HG03064 (cell line): Measurements from ENCODE around the gene MCOLN1.
A peak's percentile ranks its signal among the peaks of the same experiment; 100 is the strongest.
"Not testable (repeated sequence)": the region's sequence is repeated elsewhere in the genome, so short reads cannot be mapped to it uniquely, and the experiment has no call there.

Source experiments
- ATAC-seq: cut with Tn5 transposase; IDR thresholded peaks from one replicate; pipeline ENCODE4 v1.9.1; 2021; ENCODE audit warnings: low read depth; ENCODE audit not compliant: unreplicated experiment

Gene MCOLN1

DNA sequence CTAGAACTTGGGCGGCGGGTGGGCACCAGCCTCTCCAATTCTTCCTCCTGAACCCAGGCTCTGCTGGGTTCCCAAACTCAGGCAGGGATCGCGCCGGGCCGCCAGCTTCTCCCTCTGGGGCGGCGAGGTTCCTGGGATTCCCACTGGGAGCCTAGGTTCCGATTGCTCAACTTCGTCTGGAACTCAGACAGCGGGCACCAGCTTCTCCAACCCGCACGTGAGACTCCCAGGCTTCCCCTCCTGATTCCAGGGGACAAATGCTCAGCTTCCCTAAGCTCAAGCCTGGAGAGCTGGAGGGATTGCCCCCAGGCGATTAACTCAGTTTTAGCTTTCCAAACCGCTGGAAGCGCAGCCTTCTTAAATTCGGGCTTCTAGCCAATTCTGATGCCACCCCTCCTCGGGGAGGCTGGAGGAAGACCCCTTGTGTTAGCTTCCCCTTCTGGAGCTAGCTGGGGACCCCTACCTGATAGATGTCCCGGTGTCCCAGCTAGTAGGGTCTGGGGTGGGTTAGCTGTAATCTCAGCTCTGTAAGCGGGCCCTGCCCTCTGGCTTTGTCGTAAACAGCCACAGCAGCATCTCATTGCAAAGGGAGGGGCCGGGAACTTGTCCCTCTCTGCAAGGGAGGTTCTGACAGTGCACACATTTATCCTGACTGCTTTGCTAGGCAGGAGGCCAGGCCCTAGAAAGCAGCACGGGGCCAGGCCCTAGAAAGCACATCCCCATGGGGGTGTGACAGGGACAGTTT is 671 bp downstream of the MCOLN1 start:
- no peak for ATAC-seq

GRCh38 chr19:7524523-7524922 is 2.1 kb downstream of the MCOLN1 start:
- ATAC-seq: no peak

DNA sequence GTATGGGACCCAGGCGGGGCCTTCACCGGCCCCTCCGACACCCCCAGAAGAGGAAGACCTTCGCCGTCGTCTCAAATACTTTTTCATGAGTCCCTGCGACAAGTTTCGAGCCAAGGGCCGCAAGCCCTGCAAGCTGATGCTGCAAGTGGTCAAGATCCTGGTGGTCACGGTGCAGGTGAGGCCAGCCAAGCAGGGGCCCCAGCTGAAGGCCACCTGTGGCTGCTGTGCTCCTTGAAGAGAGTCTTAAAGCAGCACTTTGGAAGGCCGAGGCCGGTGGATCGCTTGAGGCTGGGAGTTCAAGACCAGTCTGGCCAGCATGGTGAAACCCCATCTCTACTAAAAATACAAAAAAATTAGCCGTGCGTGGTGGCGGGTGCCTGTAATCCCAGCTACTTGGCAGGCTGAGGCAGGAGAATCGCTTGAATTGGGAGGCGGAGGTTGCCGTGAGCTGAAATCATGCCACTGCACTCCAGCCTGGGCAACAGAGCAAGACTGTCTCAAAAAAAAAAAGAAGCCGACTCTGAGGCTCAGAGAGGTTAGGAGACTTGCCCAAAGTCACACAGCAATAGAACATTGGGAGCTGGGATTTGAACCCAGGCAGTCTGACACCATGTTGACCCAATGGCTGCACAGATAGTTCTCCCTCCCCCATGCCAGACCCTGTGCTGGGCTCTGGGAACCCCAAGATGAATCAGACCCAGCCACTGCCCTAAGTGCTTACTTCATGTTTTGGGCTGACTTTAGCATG is 2.7 kb downstream of the MCOLN1 start:
- no peak for ATAC-seq

DNA sequence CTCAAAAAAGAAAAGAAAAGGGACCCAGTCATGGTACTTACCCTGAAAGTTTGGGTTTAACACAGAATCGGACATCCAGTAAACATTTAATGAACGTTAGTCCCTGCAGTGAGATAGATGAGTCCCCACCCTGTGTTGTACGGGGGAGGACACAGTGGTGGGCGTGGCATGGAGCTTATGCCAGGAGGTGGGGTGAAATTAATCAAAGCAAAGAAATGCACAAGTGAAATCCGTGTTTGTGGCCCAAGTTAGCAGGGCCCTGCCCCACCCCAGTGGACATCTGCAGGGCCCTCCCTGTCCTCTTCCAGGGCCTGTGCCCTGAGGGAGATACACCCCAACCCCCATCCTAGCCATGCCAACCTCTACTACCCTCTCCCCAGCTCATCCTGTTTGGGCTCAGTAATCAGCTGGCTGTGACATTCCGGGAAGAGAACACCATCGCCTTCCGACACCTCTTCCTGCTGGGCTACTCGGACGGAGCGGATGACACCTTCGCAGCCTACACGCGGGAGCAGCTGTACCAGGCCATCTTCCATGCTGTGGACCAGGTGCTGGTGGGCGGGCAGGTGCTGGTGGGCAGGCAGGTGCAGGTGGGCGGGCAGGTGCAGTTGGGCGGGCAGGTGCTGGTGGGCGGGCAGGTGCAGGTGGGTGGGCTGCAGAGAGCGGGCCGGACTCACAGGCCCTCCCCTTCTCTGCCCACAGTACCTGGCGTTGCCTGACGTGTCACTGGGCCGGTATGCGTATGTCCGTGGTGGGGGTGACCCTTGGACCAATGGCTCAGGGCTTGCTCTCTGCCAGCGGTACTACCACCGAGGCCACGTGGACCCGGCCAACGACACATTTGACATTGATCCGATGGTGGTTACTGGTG is 3.9 kb downstream of the MCOLN1 start:
- no peak for ATAC-seq

DNA sequence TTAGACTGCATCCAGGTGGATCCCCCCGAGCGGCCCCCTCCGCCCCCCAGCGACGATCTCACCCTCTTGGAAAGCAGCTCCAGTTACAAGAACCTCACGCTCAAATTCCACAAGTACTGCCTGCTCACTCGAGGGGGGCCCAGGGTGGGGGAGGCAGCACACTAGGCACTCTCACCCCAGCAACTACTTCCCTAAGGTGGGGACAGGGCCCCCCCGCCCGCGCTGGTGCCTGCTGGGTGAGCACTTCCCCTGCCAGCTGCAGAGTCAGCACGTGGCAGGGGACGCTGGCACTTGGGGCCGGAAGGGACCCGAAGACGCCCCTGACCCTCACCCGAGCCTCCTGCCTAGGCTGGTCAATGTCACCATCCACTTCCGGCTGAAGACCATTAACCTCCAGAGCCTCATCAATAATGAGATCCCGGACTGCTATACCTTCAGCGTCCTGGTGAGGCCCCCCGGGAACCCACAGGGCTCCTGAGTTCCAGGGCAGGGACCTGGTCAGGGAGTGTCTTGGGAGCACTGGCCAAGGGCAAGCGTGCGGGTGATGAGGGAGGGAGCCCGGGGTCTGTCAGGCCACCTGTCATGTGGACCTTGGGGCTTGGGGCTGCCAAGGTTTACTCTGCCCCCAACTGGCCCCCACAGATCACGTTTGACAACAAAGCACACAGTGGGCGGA is 5.2 kb downstream of the MCOLN1 start:
- no peak for ATAC-seq

GRCh38 chr19:7528192-7528519 is 5.7 kb downstream of the MCOLN1 start:
- ATAC-seq: no peak

DNA sequence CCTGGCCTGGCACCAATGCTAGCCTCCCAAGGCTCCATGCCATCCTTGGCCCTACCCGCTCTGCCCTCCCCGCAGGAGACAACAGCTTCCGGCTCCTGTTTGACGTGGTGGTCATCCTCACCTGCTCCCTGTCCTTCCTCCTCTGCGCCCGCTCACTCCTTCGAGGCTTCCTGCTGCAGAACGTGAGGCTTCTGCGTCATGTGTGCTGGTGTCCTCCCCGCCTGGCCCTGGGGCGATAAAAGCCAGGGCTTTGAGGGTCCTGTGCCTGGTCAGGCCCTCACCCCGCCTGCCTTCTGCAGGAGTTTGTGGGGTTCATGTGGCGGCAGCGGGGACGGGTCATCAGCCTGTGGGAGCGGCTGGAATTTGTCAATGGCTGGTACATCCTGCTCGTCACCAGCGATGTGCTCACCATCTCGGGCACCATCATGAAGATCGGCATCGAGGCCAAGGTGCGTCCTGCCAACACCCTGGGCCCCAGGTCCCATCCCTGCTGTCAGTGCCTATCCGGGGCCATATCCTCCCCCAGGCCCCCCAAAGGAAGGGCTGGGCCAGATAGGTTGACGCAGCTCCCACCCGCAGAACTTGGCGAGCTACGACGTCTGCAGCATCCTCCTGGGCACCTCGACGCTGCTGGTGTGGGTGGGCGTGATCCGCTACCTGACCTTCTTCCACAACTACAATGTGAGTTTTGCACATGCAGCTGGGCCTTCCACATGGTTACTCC is 6.3 kb downstream of the MCOLN1 start:
- ATAC-seq: no peak

- ATAC-seq: no peak
Measured at GRCh38 chr19:7529246-7529600, 6.8 kb downstream of the MCOLN1 start.

DNA sequence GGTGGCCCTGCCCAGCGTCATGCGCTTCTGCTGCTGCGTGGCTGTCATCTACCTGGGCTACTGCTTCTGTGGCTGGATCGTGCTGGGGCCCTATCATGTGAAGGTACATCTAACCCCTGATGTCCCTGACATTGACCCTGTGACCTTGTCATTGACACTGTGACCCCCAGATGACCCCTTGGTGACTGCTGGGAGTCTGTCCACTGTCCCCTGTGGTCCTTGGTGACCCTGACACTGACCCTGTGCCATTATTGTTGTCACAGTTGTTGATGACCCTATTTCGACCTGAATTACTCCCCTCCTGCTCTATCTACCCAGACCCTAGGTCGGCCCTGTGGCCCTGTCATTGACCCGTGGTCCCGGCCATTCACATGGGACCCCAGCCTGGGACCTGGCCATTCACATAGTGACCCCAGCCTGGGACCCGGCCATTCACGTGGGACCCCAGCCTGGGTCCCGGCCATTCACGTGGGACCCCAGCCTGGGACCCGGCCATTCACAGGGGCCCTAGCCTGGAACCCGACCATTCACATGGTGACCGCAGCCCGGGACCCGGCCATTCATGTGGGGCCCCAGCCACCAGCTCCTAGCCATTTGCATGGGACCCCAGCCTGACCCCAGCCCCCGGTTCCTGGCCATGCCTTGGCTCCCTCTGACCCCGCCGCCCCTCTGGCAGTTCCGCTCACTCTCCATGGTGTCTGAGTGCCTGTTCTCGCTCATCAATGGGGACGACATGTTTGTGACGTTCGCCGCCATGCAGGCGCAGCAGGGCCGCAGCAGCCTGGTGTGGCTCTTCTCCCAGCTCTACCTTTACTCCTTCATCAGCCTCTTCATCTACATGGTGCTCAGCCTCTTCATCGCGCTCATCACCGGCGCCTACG is 7.4 kb downstream of the MCOLN1 start:
- ATAC-seq: no peak

DNA sequence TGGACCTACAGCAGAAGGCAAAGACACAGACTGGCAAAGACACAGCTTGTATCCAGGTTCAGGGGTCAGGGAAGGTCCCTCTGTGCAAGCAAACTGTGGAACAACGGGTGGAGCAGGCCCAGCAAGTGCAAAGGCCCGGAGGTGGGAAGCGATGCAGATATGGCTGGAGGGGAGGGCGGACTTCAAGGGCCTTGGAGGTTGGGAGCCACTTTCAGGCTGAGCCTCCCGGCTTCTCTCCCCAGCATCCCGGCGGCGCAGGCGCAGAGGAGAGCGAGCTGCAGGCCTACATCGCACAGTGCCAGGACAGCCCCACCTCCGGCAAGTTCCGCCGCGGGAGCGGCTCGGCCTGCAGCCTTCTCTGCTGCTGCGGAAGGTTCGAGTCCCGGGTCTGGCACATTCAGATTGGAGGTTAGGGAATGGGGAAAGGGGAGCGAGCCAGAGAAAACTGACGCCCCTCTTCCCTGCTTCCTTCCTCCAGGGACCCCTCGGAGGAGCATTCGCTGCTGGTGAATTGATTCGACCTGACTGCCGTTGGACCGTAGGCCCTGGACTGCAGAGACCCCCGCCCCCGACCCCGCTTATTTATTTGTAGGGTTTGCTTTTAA is 11.0 kb downstream of the MCOLN1 start:
- no peak for ATAC-seq

DNA sequence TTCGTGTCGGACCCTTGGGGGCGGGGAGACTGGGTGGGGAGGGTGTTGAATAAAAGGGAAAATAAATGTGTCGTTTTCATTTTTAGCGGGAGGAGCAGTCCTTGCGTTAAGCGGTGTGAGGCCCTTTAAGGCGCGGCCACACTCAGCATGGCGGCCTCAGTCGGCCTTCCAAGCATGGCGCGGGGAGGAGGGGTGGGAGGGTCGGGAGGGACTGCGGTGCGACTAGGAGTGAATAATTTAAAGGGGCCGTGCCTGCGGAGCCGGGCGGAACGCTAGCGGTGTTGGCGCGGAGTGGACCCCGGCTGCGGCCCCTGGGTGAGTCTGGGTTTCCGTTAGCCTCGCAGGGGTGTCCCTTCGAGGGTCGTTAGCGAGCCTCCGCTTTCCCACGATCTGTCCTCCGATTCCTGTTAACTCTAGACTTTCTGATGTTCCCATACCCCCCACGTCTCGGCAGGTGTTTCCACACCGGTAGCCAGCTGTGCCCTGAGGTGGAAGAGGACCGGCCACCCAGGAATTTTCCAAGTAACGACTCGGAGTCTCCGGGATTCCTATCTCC is 11.6 kb downstream of the MCOLN1 start:
- ATAC-seq: no peak

- no peak for ATAC-seq
Measured at GRCh38 chr19:7534531-7535046, 12.2 kb downstream of the MCOLN1 start.

- peak; percentile 64 for ATAC-seq
Measured at GRCh38 chr19:7535047-7535997, 12.9 kb downstream of the MCOLN1 start, which contains the start of gene PNPLA6. PNPLA6 (plus strand) TSS chr19:7535717; CDS start chr19:7535789, 72 bp downstream.

DNA sequence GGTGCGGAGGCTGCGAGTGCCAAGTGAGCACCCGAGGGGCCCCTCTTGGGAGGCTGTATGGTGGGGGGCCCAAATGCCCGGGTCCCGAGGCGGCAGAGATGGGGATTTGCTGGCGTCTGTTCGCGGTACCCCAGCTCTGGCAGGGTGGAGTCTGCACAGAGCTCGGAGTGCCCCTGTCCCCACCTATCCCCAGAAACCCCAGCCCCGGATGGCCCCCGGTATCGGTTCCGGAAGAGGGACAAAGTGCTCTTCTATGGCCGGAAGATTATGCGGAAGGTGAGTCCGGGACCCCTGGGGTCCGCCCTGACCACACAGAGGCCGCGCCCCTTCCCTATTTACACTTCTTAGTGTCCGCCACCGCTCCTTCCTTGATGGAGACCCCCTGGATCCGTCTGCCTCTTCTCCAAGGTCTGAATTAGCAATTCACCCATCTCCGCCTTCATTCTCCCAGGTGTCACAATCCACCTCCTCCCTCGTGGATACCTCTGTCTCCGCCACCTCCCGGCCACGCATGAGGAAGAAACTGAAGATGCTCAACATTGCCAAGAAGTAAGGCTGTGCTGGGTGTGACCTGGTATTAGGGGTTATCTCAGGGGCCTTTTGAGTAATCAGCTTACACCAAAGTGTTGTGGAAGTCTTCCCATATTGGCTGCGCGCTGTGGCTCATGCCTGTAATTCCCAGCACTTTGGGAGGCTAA is 13.7 kb downstream of the MCOLN1 start:
- ATAC-seq: peak; percentile 3

GRCh38 chr19:7538990-7539389 is 16.6 kb downstream of the MCOLN1 start:
- not testable (repeated sequence) for ATAC-seq

- ATAC-seq: no peak
Measured at GRCh38 chr19:7539827-7540425, 17.5 kb downstream of the MCOLN1 start.
